IMR-90 (cell line): ENCODE results near the gene MIER2. TPM values are rescaled to one million over a fixed set of nuclear protein-coding genes. Genes with fewer than 3 reads are reported as not detected.

Experiments
- ATAC-seq: fragments of 200-7000 bp; cut with Tn5 transposase; 2 replicates; pipeline ENCODE4 v1.9.1; 2020; ENCODE audit warnings: low read depth, mild to moderate bottlenecking, moderate library complexity
- BruUV-seq: library from RNA; stranded (reverse); fragments of 400-500 nt; replicated peaks from 2 replicates; lab custom pipeline; 2021; lab: Mats Ljungman, UMichigan
- CTCF ChIA-PET: fragments of 300-600 bp; formaldehyde crosslinking; extraction: SDS; loops from one replicate; lab custom pipeline; 2021; ENCODE audit warnings: antibody characterized with exemption; lab: Yijun Ruan, JAX
- POLR2A ChIA-PET: fragments of 300-600 bp; sonication (Branson Sonifier 250); formaldehyde crosslinking; loops from one replicate; lab custom pipeline; 2022; ENCODE audit warnings: antibody characterized with exemption; ENCODE audit not compliant: unreplicated experiment; lab: Charles Lee
- DNase-seq: peaks from one replicate; pipeline ENCODE4 v3.0.0; 2013
- H2AFZ ChIP-seq: replicated peaks from 2 replicates; pipeline ENCODE3; 2013; ENCODE audit warnings: low read length, mild to moderate bottlenecking; ENCODE audit not compliant: poor library complexity
- H2AK5ac ChIP-seq: 2 replicates; pipeline ENCODE4 v1.6.1; 2013; ENCODE audit warnings: low read depth, low read length, inconsistent platforms
- H2AK9ac ChIP-seq: replicated peaks from 2 replicates; pipeline ENCODE3; 2013; ENCODE audit warnings: mild to moderate bottlenecking, low read depth, low read length, moderate library complexity; ENCODE audit not compliant: poor library complexity
- H2BK120ac ChIP-seq: 2 replicates; pipeline ENCODE4 v1.6.1; 2013; ENCODE audit warnings: low read depth, low read length, inconsistent platforms
- H2BK15ac ChIP-seq: 3 replicates; pipeline ENCODE4 v1.6.1; 2013; ENCODE audit warnings: low read depth, low read length, inconsistent platforms
- H2BK20ac ChIP-seq: 2 replicates; pipeline ENCODE4 v1.6.1; 2013; ENCODE audit warnings: low read depth, mild to moderate bottlenecking, inconsistent platforms, low read length, moderate library complexity
- H2BK5ac ChIP-seq: 2 replicates; pipeline ENCODE4 v1.6.1; 2013; ENCODE audit warnings: mild to moderate bottlenecking, low read depth, low read length, inconsistent platforms; ENCODE audit not compliant: poor library complexity, severe bottlenecking
- H3K14ac ChIP-seq: replicated peaks from 2 replicates; pipeline ENCODE4 v1.6.1; 2013; ENCODE audit warnings: low read depth, low read length, inconsistent platforms
- H3K18ac ChIP-seq: 2 replicates; pipeline ENCODE4 v1.6.1; 2013; ENCODE audit warnings: low read depth, low read length, control low read depth
- H3K23ac ChIP-seq: 2 replicates; pipeline ENCODE4 v1.6.1; 2013; ENCODE audit warnings: low read depth, low read length, inconsistent platforms
- H3K27ac ChIP-seq: 2 replicates; pipeline ENCODE4 v1.5.1; 2013; ENCODE audit warnings: mild to moderate bottlenecking, control low read depth, low read length; ENCODE audit not compliant: insufficient read depth
- H3K27me3 ChIP-seq: 2 replicates; pipeline ENCODE4 v1.6.1; 2013; ENCODE audit warnings: low read length; ENCODE audit not compliant: control insufficient read depth, insufficient read depth
- H3K36me3 ChIP-seq: 2 replicates; pipeline ENCODE4 v1.6.1; 2013; ENCODE audit warnings: low read length, mixed read lengths; ENCODE audit not compliant: control insufficient read depth, insufficient read depth
- H3K4ac ChIP-seq: 2 replicates; pipeline ENCODE4 v1.6.1; 2013; ENCODE audit warnings: low read depth, low read length, inconsistent platforms
- H3K4me1 ChIP-seq: 2 replicates; pipeline ENCODE4 v1.6.1; 2013; ENCODE audit warnings: low read length, mixed read lengths; ENCODE audit not compliant: control insufficient read depth, insufficient read depth
- H3K4me2 ChIP-seq: 2 replicates; pipeline ENCODE4 v1.6.1; 2013; ENCODE audit warnings: low read depth, mild to moderate bottlenecking, control low read depth, low read length, moderate library complexity
- H3K4me3 ChIP-seq: 2 replicates; pipeline ENCODE4 v1.5.1; 2013; ENCODE audit warnings: low read depth, mild to moderate bottlenecking, control low read depth, low read length, moderate library complexity; ENCODE audit not compliant: insufficient read depth
- H3K56ac ChIP-seq: 2 replicates; pipeline ENCODE4 v1.6.1; 2013; ENCODE audit warnings: low read length, inconsistent platforms; ENCODE audit not compliant: insufficient read depth; ENCODE audit errors: extremely low read depth
- H3K79me1 ChIP-seq, 2 experiments: 2 replicates each; pipeline ENCODE4 v1.6.1; 2013; ENCODE audit warnings: low read length in 2 of 2, inconsistent platforms in 1 of 2, low read depth in 1 of 2
- H3K9ac ChIP-seq: 2 replicates; pipeline ENCODE4 v1.6.1; 2013; ENCODE audit warnings: low read depth, low read length, control low read depth
- H3K9me1 ChIP-seq: 2 replicates; pipeline ENCODE4 v1.6.1; 2013; ENCODE audit warnings: low read length, inconsistent platforms; ENCODE audit not compliant: insufficient read depth
- H3K9me3 ChIP-seq: 2 replicates; pipeline ENCODE4 v1.6.1; 2013; ENCODE audit warnings: low read length; ENCODE audit not compliant: control insufficient read depth, insufficient read depth
- H4K20me1 ChIP-seq: 2 replicates; pipeline ENCODE4 v1.6.1; 2013; ENCODE audit warnings: low read length, inconsistent platforms; ENCODE audit not compliant: insufficient read depth
- H4K5ac ChIP-seq: 2 replicates; pipeline ENCODE4 v1.6.1; 2013; ENCODE audit warnings: mild to moderate bottlenecking, low read depth, low read length, control low read depth
- H4K8ac ChIP-seq, 2 experiments: 2 replicates each; pipeline ENCODE4 v1.6.1; 2013; ENCODE audit warnings: low read depth in 2 of 2, low read length in 2 of 2, control low read depth in 1 of 2, inconsistent platforms in 1 of 2
- H4K91ac ChIP-seq: 2 replicates; pipeline ENCODE4 v1.6.1; 2013; ENCODE audit warnings: low read depth, low read length, inconsistent platforms; ENCODE audit not compliant: insufficient read depth
- BHLHE40 ChIP-seq: fragments of 150-350 bp; IDR thresholded peaks from 2 replicates; pipeline ENCODE4 v1.6.1; 2016; ENCODE audit warnings: mild to moderate bottlenecking, low read depth, low read length
- CEBPB ChIP-seq: IDR thresholded peaks from 2 replicates; pipeline ENCODE4 v1.6.1; 2012; ENCODE audit warnings: low read depth, low read length, improper control_type of control experiment
- CHD1 ChIP-seq: IDR thresholded peaks from 2 replicates; pipeline ENCODE4 v1.6.1; 2012; ENCODE audit warnings: low read depth, low read length, improper control_type of control experiment
- FOS ChIP-seq: fragments of 150-350 bp; IDR thresholded peaks from 2 replicates; pipeline ENCODE4 v1.6.1; 2016; ENCODE audit warnings: low read depth, low read length
- MAFK ChIP-seq: IDR thresholded peaks from 2 replicates; pipeline ENCODE4 v1.6.1; 2012; ENCODE audit warnings: low read depth, low read length, improper control_type of control experiment
- MAZ ChIP-seq: IDR thresholded peaks from 2 replicates; pipeline ENCODE4 v1.6.1; 2012; ENCODE audit warnings: low read depth, mild to moderate bottlenecking, low read length, improper control_type of control experiment, moderate library complexity, borderline replicate concordance
- MXI1 ChIP-seq: IDR thresholded peaks from 2 replicates; pipeline ENCODE4 v1.6.1; 2012; ENCODE audit warnings: low read depth, mild to moderate bottlenecking, low read length, moderate library complexity, borderline replicate concordance
- NFE2L2 ChIP-seq: fragments of 150-350 bp; IDR thresholded peaks from 2 replicates; pipeline ENCODE4 v1.6.1; 2016; ENCODE audit warnings: low read depth, mild to moderate bottlenecking, low read length
- POLR2A ChIP-seq: IDR thresholded peaks from 2 replicates; pipeline ENCODE4 v1.6.1; 2012; ENCODE audit warnings: mild to moderate bottlenecking, low read depth, low read length
- RAD21 ChIP-seq: IDR thresholded peaks from 2 replicates; pipeline ENCODE4 v1.6.1; 2012; ENCODE audit warnings: low read length, improper control_type of control experiment
- RCOR1 ChIP-seq: IDR thresholded peaks from 2 replicates; pipeline ENCODE4 v1.6.1; 2012; ENCODE audit warnings: mild to moderate bottlenecking, low read length, improper control_type of control experiment; ENCODE audit not compliant: insufficient replicate concordance
- RFX5 ChIP-seq: IDR thresholded peaks from 2 replicates; pipeline ENCODE4 v1.8.0; 2012; ENCODE audit warnings: low read depth, mild to moderate bottlenecking, low read length, moderate library complexity
- SMC3 ChIP-seq: fragments of 150-350 bp; IDR thresholded peaks from 2 replicates; pipeline ENCODE4 v1.6.1; 2016; ENCODE audit warnings: low read depth, mild to moderate bottlenecking, antibody characterized with exemption, low read length, moderate library complexity
- WGBS, 2 experiments: methylation state at CpG; one replicate each; pipeline versions ENCODE4 v1.1.5 to v1.1.7; 2013; ENCODE audit warnings: missing lambda C conversion rate in 2 of 2; ENCODE audit not compliant: insufficient read length in 1 of 2; ENCODE audit errors: extremely low coverage in 2 of 2; 5-methylcytosine and 5-hydroxymethylcytosine counted together
- dilution Hi-C: fragments of 300-500 bp; cut with HindIII; formaldehyde crosslinking; loops from one replicate; pipeline ENCODE4 v1.14.3; 2018; ENCODE audit warnings: low sequenced_read_pairs; ENCODE audit not compliant: unreplicated experiment
- in situ Hi-C: fragments of 300-500 bp; cut with MboI; formaldehyde crosslinking; loops from 3 replicates; pipeline ENCODE4 v1.14.3; 2019; ENCODE audit warnings: low sequenced_read_pairs, inconsistent platforms, mixed read lengths
- intact Hi-C: fragments of 100-400 bp; cut with micrococcal nuclease; formaldehyde crosslinking; loops from 2 replicates; pipeline ENCODE4 v1.10.0; 2022
- polyA plus RNA-seq, 3 experiments: library from polyadenylated mRNA; depleted of rRNA; stranded (reverse); fragments of >200 nt; gene quantifications; 2 replicates each; pipeline ENCODE4 v1.2.3, GENCODE V29; 2012; ENCODE audit warnings: low replicate concordance in 1 of 3
- total RNA-seq: library from RNA; depleted of rRNA; stranded (reverse); fragments of >200 nt; gene quantifications from 2 replicates; pipeline ENCODE4 v1.2.3, GENCODE V29; 2012
- TF ChIP-seq, protein P1 (sequence below): fragments of 150-350 bp; IDR thresholded peaks from 2 replicates; pipeline ENCODE4 v1.6.1; 2017; ENCODE audit warnings: mild to moderate bottlenecking, antibody characterized with exemption, low read length, low read depth
- TF ChIP-seq, protein P2 (sequence below): conservative IDR thresholded peaks from 2 replicates; pipeline ENCODE4 v1.5.1; 2012; ENCODE audit warnings: mild to moderate bottlenecking, low read depth, low read length, improper control_type of control experiment
- TF ChIP-seq, protein P3 (sequence below): fragments of 150-350 bp; IDR thresholded peaks from 2 replicates; pipeline ENCODE4 v1.6.1; 2016; ENCODE audit warnings: low read depth, mild to moderate bottlenecking, low read length, moderate library complexity, borderline replicate concordance

The MIER2 gene
- total and polyA plus RNA-seq, 2 of the 4 experiments (the other 2 are of a cell fraction), result 28.0 to 28.4 TPM

DNA sequence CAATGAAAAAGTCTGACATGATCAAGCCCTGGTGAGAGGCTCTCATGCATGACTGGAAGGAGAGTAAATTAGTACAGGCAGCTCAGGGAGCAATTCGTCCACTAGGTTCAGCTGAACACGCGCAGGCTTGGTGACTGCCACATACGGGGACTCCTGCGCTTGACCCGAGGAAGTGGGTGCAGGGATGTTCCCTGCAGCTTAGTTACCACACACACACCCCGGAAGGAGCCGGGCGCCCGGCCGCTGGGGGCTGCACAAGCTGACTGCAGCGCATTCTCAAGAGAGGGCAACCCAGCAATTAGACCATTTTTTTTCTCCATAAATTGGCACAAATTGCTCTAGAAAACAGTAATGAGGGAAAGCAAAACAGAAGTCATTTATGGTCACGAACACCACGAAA is 23.0 kb upstream of the MIER2 start:
- no peak overlapping the region for H3K23ac ChIP-seq
- no peak overlapping the region for H4K5ac ChIP-seq
- no peak overlapping the region for H3K18ac ChIP-seq
- in situ Hi-C loops, result no loop called here
- ATAC-seq (no peak), DNase-seq (no peak)
- no CpG with 5 or more reads among the region's 14 CpGs for WGBS, 2 experiments
- H3K4me1 ChIP-seq, result peaks cover 1% of the 10 kb centered on the region; the same call in 1 of the 2 replicates
- peaks cover 41% of the 10 kb centered on the region for H3K27me3 ChIP-seq
- H2AK9ac ChIP-seq, result no peak overlapping the region
- H3K14ac ChIP-seq, result no peak overlapping the region
- H3K56ac ChIP-seq, result no peak overlapping the region
- H3K9me3 ChIP-seq, result peaks cover 8% of the 10 kb centered on the region
- no TSS peak for BruUV-seq
- intact Hi-C loops, result no loop called here
- no peaks in the 10 kb centered on the region for H4K20me1 ChIP-seq
- no peak overlapping the region for H2AFZ ChIP-seq
- H4K8ac ChIP-seq, result no peak overlapping the region
- H2BK20ac ChIP-seq, result no peak overlapping the region
- no peak overlapping the region for H3K9ac ChIP-seq
- ChIA-PET CTCF (no interaction called here), POLR2A (no interaction called here)
- TF ChIP-seq, protein P1, sequence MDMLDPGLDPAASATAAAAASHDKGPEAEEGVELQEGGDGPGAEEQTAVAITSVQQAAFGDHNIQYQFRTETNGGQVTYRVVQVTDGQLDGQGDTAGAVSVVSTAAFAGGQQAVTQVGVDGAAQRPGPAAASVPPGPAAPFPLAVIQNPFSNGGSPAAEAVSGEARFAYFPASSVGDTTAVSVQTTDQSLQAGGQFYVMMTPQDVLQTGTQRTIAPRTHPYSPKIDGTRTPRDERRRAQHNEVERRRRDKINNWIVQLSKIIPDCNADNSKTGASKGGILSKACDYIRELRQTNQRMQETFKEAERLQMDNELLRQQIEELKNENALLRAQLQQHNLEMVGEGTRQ, result no peak
- TF ChIP-seq NFE2L2, result no peak
- no peak for TF ChIP-seq RCOR1
- TF ChIP-seq CEBPB, result no peak
- no peak for TF ChIP-seq RFX5
- TF ChIP-seq, protein P2, sequence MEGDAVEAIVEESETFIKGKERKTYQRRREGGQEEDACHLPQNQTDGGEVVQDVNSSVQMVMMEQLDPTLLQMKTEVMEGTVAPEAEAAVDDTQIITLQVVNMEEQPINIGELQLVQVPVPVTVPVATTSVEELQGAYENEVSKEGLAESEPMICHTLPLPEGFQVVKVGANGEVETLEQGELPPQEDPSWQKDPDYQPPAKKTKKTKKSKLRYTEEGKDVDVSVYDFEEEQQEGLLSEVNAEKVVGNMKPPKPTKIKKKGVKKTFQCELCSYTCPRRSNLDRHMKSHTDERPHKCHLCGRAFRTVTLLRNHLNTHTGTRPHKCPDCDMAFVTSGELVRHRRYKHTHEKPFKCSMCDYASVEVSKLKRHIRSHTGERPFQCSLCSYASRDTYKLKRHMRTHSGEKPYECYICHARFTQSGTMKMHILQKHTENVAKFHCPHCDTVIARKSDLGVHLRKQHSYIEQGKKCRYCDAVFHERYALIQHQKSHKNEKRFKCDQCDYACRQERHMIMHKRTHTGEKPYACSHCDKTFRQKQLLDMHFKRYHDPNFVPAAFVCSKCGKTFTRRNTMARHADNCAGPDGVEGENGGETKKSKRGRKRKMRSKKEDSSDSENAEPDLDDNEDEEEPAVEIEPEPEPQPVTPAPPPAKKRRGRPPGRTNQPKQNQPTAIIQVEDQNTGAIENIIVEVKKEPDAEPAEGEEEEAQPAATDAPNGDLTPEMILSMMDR, result no peak
- TF ChIP-seq SMC3, result no peak
- TF ChIP-seq BHLHE40, result no peak
- TF ChIP-seq MAFK, result no peak
- TF ChIP-seq MAZ, result no peak
- no peak for TF ChIP-seq MXI1
- no peak for TF ChIP-seq CHD1
- no peak for TF ChIP-seq POLR2A
- no peak for TF ChIP-seq FOS
- no peak for TF ChIP-seq RAD21
- TF ChIP-seq, protein P3, sequence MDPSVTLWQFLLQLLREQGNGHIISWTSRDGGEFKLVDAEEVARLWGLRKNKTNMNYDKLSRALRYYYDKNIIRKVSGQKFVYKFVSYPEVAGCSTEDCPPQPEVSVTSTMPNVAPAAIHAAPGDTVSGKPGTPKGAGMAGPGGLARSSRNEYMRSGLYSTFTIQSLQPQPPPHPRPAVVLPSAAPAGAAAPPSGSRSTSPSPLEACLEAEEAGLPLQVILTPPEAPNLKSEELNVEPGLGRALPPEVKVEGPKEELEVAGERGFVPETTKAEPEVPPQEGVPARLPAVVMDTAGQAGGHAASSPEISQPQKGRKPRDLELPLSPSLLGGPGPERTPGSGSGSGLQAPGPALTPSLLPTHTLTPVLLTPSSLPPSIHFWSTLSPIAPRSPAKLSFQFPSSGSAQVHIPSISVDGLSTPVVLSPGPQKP, result no peak
- no peak overlapping the region for H3K27ac ChIP-seq
- dilution Hi-C loops, result no loop called here
- no peak overlapping the region for H3K4me2 ChIP-seq
- H2AK5ac ChIP-seq, result no peak overlapping the region
- no peak overlapping the region for H2BK15ac ChIP-seq
- no peak overlapping the region for H2BK120ac ChIP-seq
- H3K79me1 ChIP-seq, result no peaks in the 10 kb centered on the region
- no peak overlapping the region for H4K91ac ChIP-seq
- no peaks in the 10 kb centered on the region for H3K9me1 ChIP-seq
- no peak overlapping the region for H3K4ac ChIP-seq
- H2BK5ac ChIP-seq, result no peak overlapping the region
- no peaks in the 10 kb centered on the region for H3K36me3 ChIP-seq
- H3K4me3 ChIP-seq, result no peak overlapping the region
